Panc1 (cell line): ENCODE measurements around the gene CCDC40. TPM values are rescaled to one million over a fixed set of nuclear protein-coding genes. Genes with fewer than 3 reads are reported as not detected.
A peak's percentile ranks its signal among the peaks of the same experiment; 100 is the strongest.

Experiments
- ATAC-seq: fragments of 200-7000 bp; cut with Tn5 transposase; 2 replicates; pipeline ENCODE4 v1.9.1; 2020; ENCODE audit warnings: mild to moderate bottlenecking, moderate library complexity
- BruUV-seq: library from RNA; stranded (reverse); fragments of 400-500 nt; replicated peaks from 2 replicates; lab custom pipeline; 2021; lab: Mats Ljungman, UMichigan
- CTCF ChIA-PET: fragments of 300-600 bp; sonication (Branson Sonifier 250); formaldehyde crosslinking; loops from one replicate; lab custom pipeline; 2022; ENCODE audit warnings: antibody characterized with exemption; lab: Charles Lee
- POLR2A ChIA-PET: fragments of 300-600 bp; sonication (Branson Sonifier 250); formaldehyde crosslinking; loops from one replicate; lab custom pipeline; 2022; ENCODE audit warnings: antibody characterized with exemption; lab: Charles Lee
- DNase-seq: peaks from one replicate; pipeline ENCODE4 v3.0.0-alpha.2; 2010; ENCODE audit warnings: low read depth, low spot score
- H3K27ac ChIP-seq: 2 replicates; pipeline ENCODE4 v1.5.1; 2011; ENCODE audit warnings: mild to moderate bottlenecking, low read length, inconsistent platforms
- H3K27me3 ChIP-seq: fragments of 200-500 bp; sonication (Bioruptor generic); 2 replicates; pipeline ENCODE4 v1.6.0; 2014; ENCODE audit warnings: low read length, inconsistent platforms; ENCODE audit not compliant: control insufficient read depth, insufficient read depth
- H3K36me3 ChIP-seq: fragments of 200-500 bp; sonication (Bioruptor generic); 2 replicates; pipeline ENCODE4 v1.5.1; 2014; ENCODE audit warnings: inconsistent platforms, mild to moderate bottlenecking, low read length, moderate library complexity; ENCODE audit not compliant: control insufficient read depth, insufficient read depth
- H3K4me1 ChIP-seq: 2 replicates; pipeline ENCODE4 v1.5.1; 2011; ENCODE audit warnings: inconsistent platforms, mild to moderate bottlenecking, low read length, moderate library complexity; ENCODE audit not compliant: control insufficient read depth, insufficient read depth
- H3K4me3 ChIP-seq, 2 experiments: 2 replicates each; pipeline ENCODE4 v1.5.1; 2011 to 2012; ENCODE audit warnings: low read depth in 2 of 2, low read length in 2 of 2, mild to moderate bottlenecking in 2 of 2, inconsistent platforms in 1 of 2, moderate library complexity in 1 of 2
- H3K9me3 ChIP-seq: fragments of 200-500 bp; sonication (Bioruptor generic); 2 replicates; pipeline ENCODE4 v1.5.1; 2014; ENCODE audit warnings: low read depth, mild to moderate bottlenecking, inconsistent platforms, low read length, moderate library complexity; ENCODE audit not compliant: control insufficient read depth, insufficient read depth
- CTCF ChIP-seq: fragments of 450-650 bp; IDR thresholded peaks from 2 replicates; pipeline ENCODE4 v1.5.1; 2017; ENCODE audit warnings: mild to moderate bottlenecking
- POLR2AphosphoS5 ChIP-seq: IDR thresholded peaks from 2 replicates; pipeline ENCODE4 v1.6.1; 2012; ENCODE audit warnings: mild to moderate bottlenecking, low read depth, low read length, moderate library complexity
- REST ChIP-seq, 2 experiments: IDR thresholded peaks; 2 replicates each; pipeline ENCODE4 v1.6.1; 2011 to 2012; ENCODE audit warnings: low read depth in 2 of 2, control low read depth in 1 of 2, low read length in 1 of 2, mild to moderate bottlenecking in 1 of 2, moderate library complexity in 1 of 2; ENCODE audit not compliant: insufficient read depth in 1 of 2
- SIN3A ChIP-seq: IDR thresholded peaks from 2 replicates; pipeline ENCODE4 v1.6.1; 2012; ENCODE audit warnings: low read depth, mild to moderate bottlenecking, low read length, moderate library complexity, borderline replicate concordance; ENCODE audit not compliant: insufficient read depth
- TCF7L2 ChIP-seq: IDR thresholded peaks from 2 replicates; pipeline ENCODE4 v1.6.1; 2011; ENCODE audit warnings: mild to moderate bottlenecking, low read depth, low read length, inconsistent platforms
- in situ Hi-C: cut with HindIII; loops from 2 replicates; pipeline ENCODE4 v1.10.0; 2016; ENCODE audit warnings: low sequenced_read_pairs, low pct_unique_long_range_greater_than_20kb
- intact Hi-C: fragments of 100-400 bp; cut with micrococcal nuclease; formaldehyde crosslinking; loops from one replicate; pipeline ENCODE4 v1.10.0; 2022; ENCODE audit not compliant: unreplicated experiment
- total RNA-seq: library from RNA; stranded (reverse); gene quantifications from one replicate; pipeline ENCODE4 v1.2.1, GENCODE V29; 2021; ENCODE audit not compliant: unreplicated experiment

The CCDC40 gene
- total RNA-seq, 1 experiment from 2014 or later, result 18.0 TPM

GRCh38 chr17:80145076-80146075 lies 108.9 kb downstream of the CCDC40 start:
- Histone ChIP-seq H3K36me3 (peaks cover 35% of the 10 kb centered on the region), H3K27ac (peak overlapping the region; percentile 62), H3K9me3 (no peaks in the 10 kb centered on the region), H3K4me3 (peak overlapping the region; percentile 58 to 98), H3K27me3 (no peaks in the 10 kb centered on the region), H3K4me1 (peaks cover 12% of the 10 kb centered on the region)
- intact Hi-C loops (no loop called here), in situ Hi-C loops (no loop called here)
- ChIA-PET POLR2A (interaction anchor here (0.6 to 1.3 kb wide), 2 partner anchors 61 to 111 kb away, joined by 5 to 8 read pairs; no protein-coding TSS in a partner anchor), CTCF (no interaction called here)
- TSS peak; percentile 85 for BruUV-seq
- TF ChIP-seq TCF7L2 (no peak), REST (IDR thresholded peaks at IDR 0.05; ENCODE audit: insufficient read depth in 1 of 2, low read depth in 2 of 2, low read length in 1 of 2) (no peak), CTCF (no peak), POLR2AphosphoS5 (no peak), SIN3A (no peak)
- DNase-seq, result no peak
- no peak for ATAC-seq

- Histone ChIP-seq H3K36me3 (peaks cover 27% of the 10 kb centered on the region), H3K4me3 (peak overlapping the region; percentile 58 to 98), H3K4me1 (peaks cover 12% of the 10 kb centered on the region), H3K27me3 (no peaks in the 10 kb centered on the region), H3K27ac (peak overlapping the region; percentile 62), H3K9me3 (no peaks in the 10 kb centered on the region)
- no TSS peak for BruUV-seq
- TF ChIP-seq SIN3A, result 0 out of 2 replicates have a peak, but pooled peaks have one; percentile 17
- no peak for TF ChIP-seq REST (IDR thresholded peaks at IDR 0.05; ENCODE audit: insufficient read depth in 1 of 2, low read depth in 2 of 2, low read length in 1 of 2)
- no peak for DNase-seq
- ChIA-PET POLR2A (interaction anchor here (0.6 to 1.3 kb wide), 3 partner anchors 62 to 112 kb away, joined by 5 to 8 read pairs (median 5); no protein-coding TSS in a partner anchor), CTCF (no interaction called here)
- intact Hi-C loops (no loop called here), in situ Hi-C loops (no loop called here)
- peak; percentile 5; the same call in 1 of the 2 replicates for ATAC-seq
These were observed 109.9 kb downstream of the CCDC40 start for GRCh38 chr17:80146121-80147034.
